PC-9 (cell line): ENCODE data around the gene CARNS1. TPM values are rescaled to one million over a fixed set of nuclear protein-coding genes. Genes with fewer than 3 reads are reported as not detected.

ENCODE experiments used
- BruUV-seq: library from RNA; stranded (reverse); fragments of 400-500 nt; replicated peaks from 2 replicates; lab custom pipeline; 2021; lab: Mats Ljungman, UMichigan
- CTCF ChIA-PET: fragments of 300-600 bp; sonication (Branson Sonifier 250); formaldehyde crosslinking; loops from one replicate; lab custom pipeline; 2022; ENCODE audit warnings: antibody characterized with exemption; lab: Charles Lee
- POLR2A ChIA-PET: fragments of 300-600 bp; sonication (Branson Sonifier 250); formaldehyde crosslinking; loops from one replicate; lab custom pipeline; 2022; ENCODE audit warnings: antibody characterized with exemption; ENCODE audit not compliant: unreplicated experiment; lab: Charles Lee
- DNase-seq, 2 experiments: peaks; one replicate each; pipeline versions ENCODE4 v3.0.0 to v3.0.0-alpha.2; 2015 to 2022; ENCODE audit warnings: mixed read lengths in 1 of 2
- H2AFZ ChIP-seq: fragments of 200-600 bp; sonication (generic); 2 replicates; pipeline ENCODE4 v1.8.1; 2017; ENCODE audit warnings: antibody characterized with exemption
- H3F3A ChIP-seq: fragments of 200-600 bp; sonication (generic); 2 replicates; pipeline ENCODE4 v1.8.1; 2017; ENCODE audit warnings: antibody characterized with exemption, mild to moderate bottlenecking, low read depth; ENCODE audit not compliant: insufficient read depth
- H3K27ac ChIP-seq: fragments of 200-600 bp; sonication (generic); 2 replicates; pipeline ENCODE4 v1.6.1; 2016; ENCODE audit warnings: mixed run types
- H3K27me3 ChIP-seq: fragments of 200-600 bp; sonication (generic); 2 replicates; pipeline ENCODE4 v1.6.1; 2016; ENCODE audit warnings: low read depth, mixed run types; ENCODE audit not compliant: insufficient read depth
- H3K36me3 ChIP-seq: fragments of 200-600 bp; sonication (generic); 2 replicates; pipeline ENCODE4 v1.6.1; 2016; ENCODE audit warnings: low read depth, mixed run types
- H3K4me1 ChIP-seq: fragments of 200-600 bp; sonication (generic); replicated peaks from 2 replicates; pipeline ENCODE4 v1.6.1; 2016; ENCODE audit warnings: mixed run types; ENCODE audit not compliant: insufficient read depth
- H3K4me2 ChIP-seq: fragments of 200-600 bp; sonication (generic); 2 replicates; pipeline ENCODE4 v1.6.1; 2017; ENCODE audit warnings: mixed run types
- H3K4me3 ChIP-seq: fragments of 200-600 bp; sonication (generic); 2 replicates; pipeline ENCODE4 v1.6.1; 2016; ENCODE audit warnings: mixed run types
- H3K79me2 ChIP-seq: fragments of 200-600 bp; sonication (generic); 2 replicates; pipeline ENCODE4 v1.6.1; 2017; ENCODE audit warnings: low read depth, mixed run types
- H3K9me2 ChIP-seq: fragments of 200-600 bp; sonication (generic); 2 replicates; pipeline ENCODE4 v1.8.1; 2017; ENCODE audit warnings: mild to moderate bottlenecking; ENCODE audit not compliant: insufficient read depth
- H3K9me3 ChIP-seq: fragments of 200-600 bp; sonication (generic); 2 replicates; pipeline ENCODE4 v1.8.1; 2016; ENCODE audit warnings: low read depth; ENCODE audit not compliant: insufficient read depth
- H4K20me1 ChIP-seq: fragments of 200-600 bp; sonication (generic); 2 replicates; pipeline ENCODE4 v1.8.1; 2017; ENCODE audit not compliant: insufficient read depth
- EZH2 ChIP-seq: fragments of 200-600 bp; sonication (generic); IDR thresholded peaks from 2 replicates; pipeline ENCODE4 v1.8.0; 2017; ENCODE audit warnings: antibody characterized with exemption, low read depth
- intact Hi-C: fragments of 100-400 bp; cut with micrococcal nuclease; formaldehyde crosslinking; loops from one replicate; pipeline ENCODE4 v1.10.0; 2022; ENCODE audit not compliant: unreplicated experiment
- total RNA-seq: library from RNA; stranded (reverse); gene quantifications from 2 replicates; pipeline ENCODE4 v1.2.3, GENCODE V29; 2021
- TF ChIP-seq, protein P1 (sequence below): fragments of 200-600 bp; sonication (generic); conservative IDR thresholded peaks from 2 replicates; pipeline ENCODE4 v1.6.1; 2017; ENCODE audit warnings: mixed run types, antibody characterized with exemption, mild to moderate bottlenecking, moderate library complexity

CARNS1 gene
- total RNA-seq, 1 experiment from 2014 or later, result 0.15 TPM

DNA sequence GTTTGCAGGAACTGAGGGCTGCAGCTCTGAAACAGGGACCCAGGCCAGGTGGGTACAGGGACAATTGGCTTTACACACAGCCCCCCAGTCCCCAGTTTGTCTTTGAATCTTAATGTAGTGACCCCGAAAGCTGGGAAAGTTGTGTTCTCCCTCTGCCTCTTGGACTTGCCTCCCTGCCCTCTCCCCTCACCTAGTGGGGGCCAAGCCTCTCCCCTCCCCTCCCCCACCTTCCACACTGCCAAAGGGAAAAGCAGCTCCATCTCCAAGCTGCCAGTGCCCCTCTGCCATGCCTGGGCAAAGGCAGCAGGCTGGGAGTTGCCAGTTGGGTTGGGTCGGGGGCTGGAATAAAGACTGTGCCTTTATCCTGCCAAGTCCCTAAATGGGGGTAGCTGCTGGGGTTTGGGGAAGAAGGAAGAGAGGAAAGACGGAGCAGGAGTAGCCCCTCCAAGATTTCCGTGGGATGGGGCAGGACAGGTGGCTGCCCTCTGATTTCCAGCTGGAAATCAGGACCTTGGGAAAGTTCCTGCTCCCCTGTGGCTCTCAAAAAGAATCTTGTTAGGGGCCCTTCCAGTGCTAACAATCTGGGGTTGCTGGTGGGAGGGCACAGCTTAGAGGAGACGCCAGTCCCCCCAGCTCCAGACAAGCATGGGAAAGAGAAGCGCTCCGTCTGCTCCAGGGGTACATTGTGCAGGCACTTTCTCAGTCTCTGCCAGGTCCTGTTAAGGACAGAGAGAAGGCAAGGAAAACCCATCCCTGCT lies 39.2 kb upstream of the CARNS1 start:
- Histone ChIP-seq H3K27ac (peak overlapping the region; percentile 99), H3K79me2 (peaks cover 39% of the 10 kb centered on the region), H3K4me2 (peak overlapping the region; percentile 94), H3K4me3 (peak overlapping the region; percentile 44; the same call in 1 of the 2 replicates), H3F3A (peaks cover 71% of the 10 kb centered on the region), H3K9me2 (no peaks in the 10 kb centered on the region), H3K27me3 (no peaks in the 10 kb centered on the region), H3K36me3 (no peaks in the 10 kb centered on the region), H3K4me1 (peaks cover 78% of the 10 kb centered on the region), H4K20me1 (peaks cover 10% of the 10 kb centered on the region), H3K9me3 (no peaks in the 10 kb centered on the region), H2AFZ (no peak overlapping the region)
- TSS peak; percentile 0 for BruUV-seq
- TF ChIP-seq, protein P1, sequence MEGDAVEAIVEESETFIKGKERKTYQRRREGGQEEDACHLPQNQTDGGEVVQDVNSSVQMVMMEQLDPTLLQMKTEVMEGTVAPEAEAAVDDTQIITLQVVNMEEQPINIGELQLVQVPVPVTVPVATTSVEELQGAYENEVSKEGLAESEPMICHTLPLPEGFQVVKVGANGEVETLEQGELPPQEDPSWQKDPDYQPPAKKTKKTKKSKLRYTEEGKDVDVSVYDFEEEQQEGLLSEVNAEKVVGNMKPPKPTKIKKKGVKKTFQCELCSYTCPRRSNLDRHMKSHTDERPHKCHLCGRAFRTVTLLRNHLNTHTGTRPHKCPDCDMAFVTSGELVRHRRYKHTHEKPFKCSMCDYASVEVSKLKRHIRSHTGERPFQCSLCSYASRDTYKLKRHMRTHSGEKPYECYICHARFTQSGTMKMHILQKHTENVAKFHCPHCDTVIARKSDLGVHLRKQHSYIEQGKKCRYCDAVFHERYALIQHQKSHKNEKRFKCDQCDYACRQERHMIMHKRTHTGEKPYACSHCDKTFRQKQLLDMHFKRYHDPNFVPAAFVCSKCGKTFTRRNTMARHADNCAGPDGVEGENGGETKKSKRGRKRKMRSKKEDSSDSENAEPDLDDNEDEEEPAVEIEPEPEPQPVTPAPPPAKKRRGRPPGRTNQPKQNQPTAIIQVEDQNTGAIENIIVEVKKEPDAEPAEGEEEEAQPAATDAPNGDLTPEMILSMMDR, result no peak
- no peak for TF ChIP-seq EZH2
- DNase-seq, result no peak
- POLR2A ChIA-PET, result interaction anchor here (0.5 to 2.2 kb wide), 5 partner anchors 19 to 413 kb away, joined by 3 to 48 read pairs (median 4); partner anchors contain the start of gene AIP
- CTCF ChIA-PET, result interaction anchor here (0.6 to 2.6 kb wide), 4 partner anchors 25 to 194 kb away, joined by 5 to 13 read pairs (median 8); no protein-coding TSS in a partner anchor
- intact Hi-C loops, result loop anchor here (5.0 to 10.0 kb wide), 3 partner anchors 131 to 531 kb away; partner anchors contain the start of genes RCE1 and RHOD

DNA sequence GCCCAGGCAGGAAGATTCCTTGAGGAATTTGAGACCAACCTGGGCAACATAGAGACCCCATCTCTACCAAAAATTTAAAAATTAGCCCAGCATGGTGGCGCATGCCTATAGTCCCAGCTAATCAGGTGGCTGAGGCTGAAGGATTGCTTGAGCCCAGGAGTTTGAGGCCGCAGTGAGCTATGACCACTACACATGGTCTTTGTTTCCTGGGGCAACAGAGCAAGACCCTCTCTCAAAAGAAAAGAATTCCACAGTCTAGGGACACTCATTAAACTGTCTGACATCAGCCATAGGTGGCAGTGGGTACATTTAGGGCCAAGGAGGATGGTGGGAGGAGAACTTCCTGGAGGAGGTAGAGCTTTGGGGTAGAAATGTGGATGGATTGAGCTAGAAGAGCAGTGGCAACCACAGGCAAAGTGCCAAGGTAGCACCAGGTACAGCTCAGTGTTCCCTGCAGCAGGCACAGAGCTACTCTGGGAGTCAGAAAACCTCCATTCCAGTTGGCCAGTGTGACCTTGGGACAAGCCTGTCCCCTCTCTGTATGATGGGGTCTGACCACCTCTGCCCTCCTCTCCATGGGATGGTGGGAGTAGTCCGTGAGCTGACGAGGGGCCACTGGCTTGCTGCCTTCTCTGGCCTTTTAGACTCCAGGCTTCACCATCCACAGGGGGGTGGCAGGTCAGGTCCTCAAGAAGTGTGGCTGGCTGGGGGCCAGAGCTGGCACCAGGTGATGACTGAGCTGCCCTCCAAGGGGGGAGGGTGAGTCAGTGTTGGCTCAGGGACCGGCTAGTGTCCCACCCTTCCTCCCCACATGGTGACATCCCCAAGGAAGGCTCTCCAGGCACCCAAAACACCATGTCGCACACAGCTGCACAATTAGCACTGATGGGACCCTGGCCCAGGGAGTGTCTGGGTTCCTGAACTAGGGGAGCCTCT lies 38.3 kb upstream of the CARNS1 start:
- no peak overlapping the region for H3K4me3 ChIP-seq
- no peaks in the 10 kb centered on the region for H3K27me3 ChIP-seq
- POLR2A ChIA-PET, result interaction anchor here (0.5 to 1.3 kb wide), 5 partner anchors 19 to 238 kb away, joined by 3 to 7 read pairs (median 3); partner anchors contain the start of gene POLD4
- intact Hi-C loops, result loop anchor here (5.0 to 10.0 kb wide), 3 partner anchors 132 to 532 kb away; partner anchors contain the start of genes RCE1 and RHOD
- DNase-seq, result peak; percentile 70 to 79
- H3K4me2 ChIP-seq, result peak overlapping the region; percentile 94
- H4K20me1 ChIP-seq, result peaks cover under 1% of the 10 kb centered on the region; the same call in 1 of the 2 replicates
- peak overlapping the region; percentile 99 for H3K27ac ChIP-seq
- TF ChIP-seq EZH2, result no peak
- TF ChIP-seq, protein P1, result no peak
- H3K36me3 ChIP-seq, result no peaks in the 10 kb centered on the region
- H3K9me2 ChIP-seq, result no peaks in the 10 kb centered on the region
- H3F3A ChIP-seq, result peaks cover 74% of the 10 kb centered on the region
- no peaks in the 10 kb centered on the region for H3K9me3 ChIP-seq
- H3K4me1 ChIP-seq, result peaks cover 78% of the 10 kb centered on the region
- no peak overlapping the region for H2AFZ ChIP-seq
- CTCF ChIA-PET, result interaction anchor here (0.5 to 6.6 kb wide), 4 partner anchors 21 to 323 kb away, joined by 4 to 174 read pairs (median 30); partner anchors contain the start of gene POLD4
- H3K79me2 ChIP-seq, result peaks cover 30% of the 10 kb centered on the region
- no TSS peak for BruUV-seq
